Right atrium auricular region (tissue), 2 donors: ENCODE results near the gene UNC80. TPM values are rescaled to one million over a fixed set of nuclear protein-coding genes. Genes with fewer than 3 reads are reported as not detected.

ENCODE experiments used
- DNase-seq: peaks from one replicate; pipeline ENCODE4 v3.0.0-alpha.2; 2019; ENCODE audit warnings: low spot score
- H3K27ac ChIP-seq, 2 donors: fragments of 200-600 bp; sonication (generic); 1 replicate in 1 of 2; 2 replicates in 1 of 2; pipeline ENCODE4 v1.5.1; 2016 to 2019
- H3K27me3 ChIP-seq, 2 donors: fragments of 200-600 bp; sonication (generic); one replicate each; pipeline versions ENCODE4 v1.5.1 to v1.6.0; 2017 to 2019
- H3K36me3 ChIP-seq: fragments of 200-600 bp; sonication (generic); one replicate; pipeline ENCODE4 v1.5.1; 2016
- H3K4me1 ChIP-seq, 2 donors: fragments of 200-600 bp; sonication (generic); one replicate each; pipeline versions ENCODE4 v1.5.1 to v1.6.0; 2017 to 2019
- H3K4me3 ChIP-seq, 2 donors: fragments of 200-600 bp; sonication (generic); 1 replicate in 1 of 2; 2 replicates in 1 of 2; pipeline ENCODE4 v1.5.1; 2017 to 2019; ENCODE audit warnings: mild to moderate bottlenecking in 1 of 2, moderate library complexity in 1 of 2
- H3K9me3 ChIP-seq, 2 donors: fragments of 200-600 bp; sonication (generic); one replicate each; pipeline ENCODE4 v1.5.1; 2019
- CTCF ChIP-seq, 2 donors: fragments of 200-600 bp; sonication (generic); IDR thresholded peaks; one replicate each; pipeline ENCODE4 v1.5.1; 2019; ENCODE audit warnings: antibody characterized with exemption in 2 of 2
- total RNA-seq, 2 donors: library from RNA; depleted of rRNA; stranded (reverse); fragments of >200 nt; gene quantifications; one replicate each; pipeline ENCODE4 v1.1.0, GENCODE V29; 2016

UNC80 gene
- total RNA-seq, 2 donors from 2014 or later = 0.20 TPM; not detected in 1

GRCh38 chr2:210007895-210008294 is 236.3 kb downstream of the UNC80 start:
- H3K4me3 ChIP-seq = no peak overlapping the region
- no peak for TF ChIP-seq CTCF (IDR thresholded peaks at IDR 0.05)
- H3K4me1 ChIP-seq = peaks cover 0 to 51% of the 10 kb centered on the region in 2 donors
- H3K9me3 ChIP-seq = no peaks in the 10 kb centered on the region
- H3K36me3 ChIP-seq = peaks cover 13% of the 10 kb centered on the region
- peak overlapping the region; percentile 65 to 80 for H3K27ac ChIP-seq
- DNase-seq = no peak
- H3K27me3 ChIP-seq = no peaks in the 10 kb centered on the region

DNA sequence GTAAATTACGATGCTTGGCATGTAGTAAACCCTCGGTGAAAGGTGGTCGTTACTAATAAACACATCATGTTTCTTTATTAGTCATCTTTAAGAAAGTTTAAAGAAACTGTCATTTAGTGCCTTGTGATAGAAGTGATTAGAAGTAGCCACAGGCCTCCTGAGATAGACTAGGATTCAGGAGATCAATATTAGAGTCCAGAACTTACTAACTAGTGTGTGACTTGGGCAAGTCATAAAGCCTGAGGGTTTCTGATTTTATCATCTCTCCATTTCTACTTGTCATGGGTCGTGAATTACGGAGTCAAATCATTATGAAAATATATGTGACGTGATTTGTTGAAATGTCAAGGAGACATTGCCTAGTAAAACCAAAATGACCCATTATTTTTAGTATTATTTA is 237.5 kb downstream of the UNC80 start:
- Histone ChIP-seq H3K4me1 (peaks cover 0 to 39% of the 10 kb centered on the region in 2 donors), H3K27me3 (no peaks in the 10 kb centered on the region), H3K4me3 (no peak overlapping the region), H3K36me3 (peaks cover 13% of the 10 kb centered on the region), H3K9me3 (no peaks in the 10 kb centered on the region), H3K27ac (no peak overlapping the region)
- no peak for DNase-seq
- TF ChIP-seq CTCF (IDR thresholded peaks at IDR 0.05) = no peak

GRCh38 chr2:210009896-210010295 is 238.3 kb downstream of the UNC80 start:
- no peaks in the 10 kb centered on the region for H3K9me3 ChIP-seq
- peaks cover 15% of the 10 kb centered on the region for H3K36me3 ChIP-seq
- H3K27ac ChIP-seq = no peak overlapping the region
- DNase-seq = no peak
- H3K4me1 ChIP-seq = peaks cover 0 to 31% of the 10 kb centered on the region in 2 donors
- no peak overlapping the region for H3K4me3 ChIP-seq
- no peaks in the 10 kb centered on the region for H3K27me3 ChIP-seq
- TF ChIP-seq CTCF (IDR thresholded peaks at IDR 0.05) = no peak

DNA sequence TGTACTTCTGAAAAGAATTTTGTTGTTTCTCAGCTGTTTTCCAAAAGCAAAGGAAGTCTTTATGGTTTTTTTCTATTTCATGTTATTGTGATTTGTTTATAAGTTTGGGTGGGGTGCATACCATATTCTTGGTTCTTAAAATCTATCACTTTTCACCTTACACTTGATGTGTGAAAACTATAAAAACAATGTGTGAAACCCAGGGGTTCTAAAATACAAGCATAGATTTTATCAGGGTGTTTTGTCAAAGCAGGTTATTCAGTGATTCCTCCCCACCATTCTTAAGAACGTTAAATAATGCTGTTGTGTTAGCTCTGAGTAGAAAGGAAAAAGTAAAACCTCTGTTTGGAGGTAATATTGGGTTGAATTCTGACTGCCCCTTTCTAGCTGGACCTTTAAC is 248.5 kb downstream of the UNC80 start:
- DNase-seq = no peak
- Histone ChIP-seq H3K4me1 (no peaks in the 10 kb centered on the region), H3K4me3 (no peak overlapping the region), H3K9me3 (no peaks in the 10 kb centered on the region), H3K36me3 (peaks cover 89% of the 10 kb centered on the region), H3K27me3 (no peaks in the 10 kb centered on the region), H3K27ac (no peak overlapping the region)
- TF ChIP-seq CTCF (IDR thresholded peaks at IDR 0.05) = no peak

DNA sequence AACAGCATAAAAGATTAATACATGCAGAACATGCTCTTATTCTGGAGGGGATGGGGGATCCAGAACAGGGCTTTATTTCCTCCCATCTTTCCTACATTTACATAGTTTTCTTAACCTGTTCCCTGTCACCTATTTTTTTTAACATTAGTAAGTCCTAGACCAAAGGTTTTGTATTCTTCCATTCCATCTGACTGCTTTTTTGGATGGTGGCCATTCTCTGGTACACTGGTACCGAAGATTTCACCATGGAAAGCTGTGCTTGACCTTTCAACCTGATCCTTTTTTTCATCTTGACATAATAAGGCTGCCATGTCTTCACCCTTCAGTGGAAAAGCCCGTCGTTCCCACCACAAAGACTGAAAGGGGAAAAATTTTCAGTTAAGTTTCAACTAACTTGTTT is 251.2 kb downstream of the UNC80 start:
- no peak for DNase-seq
- no peaks in the 10 kb centered on the region for H3K9me3 ChIP-seq
- no peak for TF ChIP-seq CTCF (IDR thresholded peaks at IDR 0.05)
- H3K27ac ChIP-seq = no peak overlapping the region
- H3K4me1 ChIP-seq = no peaks in the 10 kb centered on the region
- no peak overlapping the region for H3K4me3 ChIP-seq
- H3K27me3 ChIP-seq = no peaks in the 10 kb centered on the region
- peaks cover 81% of the 10 kb centered on the region for H3K36me3 ChIP-seq

DNA sequence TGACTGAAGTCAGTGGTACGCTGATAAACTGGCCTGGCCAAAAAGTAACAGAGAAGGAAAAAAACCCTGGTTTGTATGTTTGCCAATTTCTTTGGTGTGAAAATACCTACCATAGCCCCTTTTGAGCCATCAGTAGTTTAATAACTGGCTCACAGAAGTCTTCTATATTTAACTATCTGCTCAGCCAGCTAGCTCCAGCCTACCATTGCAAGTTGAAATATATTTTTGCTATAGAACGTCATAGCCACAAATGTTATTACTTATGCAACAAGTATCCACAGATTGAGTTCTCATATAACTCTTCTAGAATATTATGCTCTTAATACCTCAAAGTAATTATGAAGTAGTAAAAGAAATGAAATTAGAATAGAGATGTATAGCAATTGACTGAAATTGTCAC is 256.0 kb downstream of the UNC80 start:
- H3K4me1 ChIP-seq = no peaks in the 10 kb centered on the region
- H3K9me3 ChIP-seq = no peaks in the 10 kb centered on the region
- no peak overlapping the region for H3K4me3 ChIP-seq
- TF ChIP-seq CTCF (IDR thresholded peaks at IDR 0.05) = no peak
- no peak for DNase-seq
- H3K36me3 ChIP-seq = peaks cover 34% of the 10 kb centered on the region
- H3K27ac ChIP-seq = no peak overlapping the region
- no peaks in the 10 kb centered on the region for H3K27me3 ChIP-seq
